Activated naive CD8-positive, alpha-beta T cell (primary cell): ENCODE data around the gene HIF1AN.

Source experiments
- H3K27ac Mint-ChIP-seq: one replicate; pipeline ENCODE4 v1.8.0; 2021; ENCODE audit warnings: mixed read lengths
- H3K27me3 Mint-ChIP-seq: one replicate; pipeline ENCODE4 v1.8.0; 2021; ENCODE audit warnings: mixed read lengths
- H3K36me3 Mint-ChIP-seq: one replicate; pipeline ENCODE4 v1.8.0; 2021; ENCODE audit warnings: mixed read lengths
- H3K4me1 Mint-ChIP-seq: one replicate; pipeline ENCODE4 v1.8.0; 2021; ENCODE audit warnings: low read depth, mixed read lengths
- H3K4me3 Mint-ChIP-seq: one replicate; pipeline ENCODE4 v1.8.0; 2021; ENCODE audit warnings: mild to moderate bottlenecking, mixed read lengths
- H3K9me3 Mint-ChIP-seq: one replicate; pipeline ENCODE4 v1.8.0; 2021; ENCODE audit warnings: low read depth, mixed read lengths

HIF1AN gene

DNA sequence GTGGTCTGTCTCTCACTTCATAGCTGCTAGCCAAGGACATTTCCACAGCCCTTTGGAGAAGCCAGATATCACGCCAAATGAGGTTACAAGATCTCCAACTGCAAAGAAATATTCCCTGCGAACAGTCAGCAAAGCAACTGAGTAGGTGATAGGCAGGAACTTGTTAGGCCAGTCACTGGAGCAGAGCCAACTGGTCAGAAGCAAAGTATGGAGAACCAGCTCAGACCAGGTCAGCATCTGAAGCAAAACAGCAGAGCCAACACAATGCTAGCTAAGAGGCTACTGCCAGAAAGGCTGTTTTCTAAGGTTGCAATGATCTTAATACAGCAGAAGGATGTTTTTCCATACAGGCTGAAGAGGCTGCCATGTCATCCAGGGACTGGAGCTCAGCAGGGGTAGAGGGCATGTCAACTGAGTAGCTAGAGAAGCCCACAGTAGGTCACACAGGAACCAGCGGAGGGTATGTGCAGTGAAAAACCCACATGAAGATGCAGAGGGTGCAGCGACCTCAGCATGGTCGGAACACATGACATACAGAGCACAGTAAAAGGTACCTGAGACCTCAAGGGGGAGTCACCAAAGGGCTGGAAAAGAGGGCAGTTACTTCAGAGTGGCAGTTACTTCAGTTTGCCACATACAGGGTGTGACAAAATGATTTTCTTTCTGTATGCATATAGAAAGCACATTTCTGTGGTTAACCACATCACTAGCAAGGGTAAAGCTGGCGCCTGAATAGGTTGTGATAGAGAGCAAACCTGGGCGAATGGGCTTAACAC is 25.0 kb upstream of the HIF1AN start:
- H3K27me3 Mint-ChIP-seq, result no peaks in the 10 kb centered on the region
- peaks cover 76% of the 10 kb centered on the region for H3K4me1 Mint-ChIP-seq
- no peaks in the 10 kb centered on the region for H3K9me3 Mint-ChIP-seq
- peaks cover 16% of the 10 kb centered on the region for H3K36me3 Mint-ChIP-seq
- H3K4me3 Mint-ChIP-seq, result peak overlapping the region; percentile 22
- peak overlapping the region; percentile 31 for H3K27ac Mint-ChIP-seq

DNA sequence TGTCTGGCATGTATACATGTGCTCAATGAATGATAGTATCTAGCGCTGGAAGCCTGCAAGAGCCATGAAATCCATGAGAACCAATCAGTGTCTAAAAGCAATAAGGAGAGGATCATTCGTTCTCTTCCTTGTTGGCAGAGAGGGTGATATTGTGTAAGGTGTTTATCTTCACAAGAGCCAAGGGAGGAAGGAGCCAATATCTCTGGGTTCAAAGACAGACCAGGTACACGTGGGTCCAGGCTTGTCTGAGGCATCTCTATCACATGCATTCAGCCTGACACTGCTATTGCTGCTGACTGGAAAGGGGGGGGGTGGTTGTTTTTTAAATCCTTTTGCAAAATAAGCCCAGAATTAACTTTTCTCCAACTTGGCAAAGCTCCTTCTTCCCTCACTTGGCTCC is 20.1 kb upstream of the HIF1AN start:
- Mint-ChIP-seq H3K27me3 (no peaks in the 10 kb centered on the region), H3K9me3 (no peaks in the 10 kb centered on the region), H3K27ac (no peak overlapping the region), H3K4me3 (no peak overlapping the region), H3K36me3 (peaks cover 10% of the 10 kb centered on the region), H3K4me1 (peaks cover 44% of the 10 kb centered on the region)

DNA sequence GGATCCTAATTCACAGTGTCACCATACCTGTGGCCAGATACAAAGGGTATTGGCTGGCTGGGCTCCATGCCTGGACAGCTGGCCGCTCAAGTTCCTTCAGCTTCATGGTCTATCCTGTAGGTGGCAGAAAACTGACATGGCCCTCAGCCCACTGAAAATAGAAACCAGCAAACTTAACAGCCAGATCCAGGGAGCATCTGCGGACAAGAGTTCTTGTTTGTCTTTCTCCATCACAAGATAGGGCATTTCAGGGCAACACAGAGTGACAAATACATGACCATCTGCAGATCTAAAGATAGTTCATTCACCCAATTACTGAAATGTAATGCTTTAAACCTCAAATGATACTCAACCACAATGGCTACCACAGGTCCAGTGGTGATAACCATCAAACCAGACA is 18.9 kb upstream of the HIF1AN start:
- Mint-ChIP-seq H3K4me1 (peaks cover 32% of the 10 kb centered on the region), H3K36me3 (peaks cover 10% of the 10 kb centered on the region), H3K27me3 (no peaks in the 10 kb centered on the region), H3K4me3 (no peak overlapping the region), H3K27ac (peak overlapping the region; percentile 64), H3K9me3 (no peaks in the 10 kb centered on the region)

DNA sequence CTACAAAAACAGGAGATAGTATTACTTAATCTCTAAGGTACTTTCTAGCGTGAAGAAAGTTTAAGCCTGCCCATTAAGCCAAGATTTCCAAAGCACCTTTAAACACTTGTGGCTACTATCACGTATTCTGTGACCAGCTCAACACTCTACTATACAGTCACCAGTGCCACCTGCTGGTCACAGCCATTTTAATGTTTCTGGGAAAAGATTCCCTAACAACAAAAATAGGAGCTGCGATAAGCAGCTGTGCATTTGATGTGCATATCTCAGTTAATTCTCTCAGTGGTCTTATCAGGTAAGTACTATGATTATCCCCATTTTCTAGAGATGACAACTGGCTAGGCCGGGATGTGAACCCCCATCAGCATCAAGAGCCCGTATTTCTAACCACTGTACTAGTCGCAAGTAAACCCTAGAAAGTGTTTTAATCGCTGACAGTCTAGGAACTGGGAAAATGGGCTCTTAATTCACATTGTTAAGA is 16.9 kb upstream of the HIF1AN start:
- Mint-ChIP-seq H3K27me3 (no peaks in the 10 kb centered on the region), H3K4me1 (peaks cover 21% of the 10 kb centered on the region), H3K9me3 (no peaks in the 10 kb centered on the region), H3K4me3 (no peak overlapping the region), H3K27ac (peak overlapping the region; percentile 24), H3K36me3 (peaks cover 7% of the 10 kb centered on the region)

DNA sequence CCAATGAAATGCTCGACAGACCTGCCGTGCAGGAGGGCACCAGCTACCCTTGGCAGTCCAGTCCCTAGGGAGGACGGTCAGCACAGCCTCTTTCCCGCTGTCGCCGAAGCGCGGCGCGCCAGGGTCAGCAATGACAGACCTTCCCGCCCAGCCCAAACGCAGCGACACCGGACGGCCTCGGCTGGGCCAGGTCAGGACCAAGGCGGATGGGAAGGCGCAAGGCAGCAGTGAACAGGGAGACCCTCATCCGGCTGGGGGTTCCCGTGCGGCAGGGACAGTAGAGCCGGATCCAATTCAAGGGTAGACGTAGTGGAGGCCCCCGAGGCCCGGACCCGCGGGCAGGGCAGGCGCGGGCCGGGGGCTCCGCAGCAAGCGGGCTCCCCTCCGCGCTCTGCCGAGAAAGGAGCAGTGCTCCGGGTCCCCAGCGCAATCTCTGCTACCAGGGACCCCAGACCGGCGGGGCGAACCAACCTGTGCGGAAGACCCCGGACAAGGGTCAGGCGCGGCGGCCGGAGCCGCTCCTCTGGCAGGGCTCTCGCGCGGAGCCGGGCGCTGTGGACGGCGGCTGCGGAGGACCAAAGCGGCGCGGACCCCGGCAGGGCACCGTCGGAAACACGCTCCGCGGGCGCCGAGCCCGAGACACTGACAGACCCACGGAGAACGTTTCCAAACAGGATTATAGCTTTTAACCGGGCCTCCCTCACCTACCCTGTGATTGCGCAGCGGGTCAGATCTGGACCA is 16.3 kb upstream of the HIF1AN start, which contains the start of gene SEC31B:
Gene SEC31B (minus strand): TSS at position 551 of the 741 bp plus-strand sequence. CDS start 2,909 bp downstream, outside the sequence.
- peaks cover 7% of the 10 kb centered on the region for H3K36me3 Mint-ChIP-seq

DNA sequence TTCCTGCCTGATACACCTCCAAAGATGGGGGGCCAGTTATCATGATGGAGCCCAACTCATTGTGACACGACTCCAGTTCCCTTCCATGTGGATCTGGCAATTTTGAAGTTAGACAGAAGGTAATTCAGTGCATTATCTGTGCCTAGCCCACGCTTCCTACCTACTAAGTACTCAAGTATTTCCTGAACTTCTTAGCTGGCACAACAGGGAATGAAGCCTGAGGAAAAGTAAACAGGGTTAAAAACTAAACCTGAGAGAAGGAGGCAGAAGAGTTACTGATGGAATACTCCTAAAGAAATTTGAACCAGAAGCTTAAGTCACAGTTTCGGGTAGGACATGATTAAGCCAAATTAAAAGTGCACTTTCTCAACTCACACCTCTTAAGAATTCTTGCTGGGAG is 14.9 kb upstream of the HIF1AN start:
- H3K4me1 Mint-ChIP-seq, result peaks cover 18% of the 10 kb centered on the region
- peaks cover 4% of the 10 kb centered on the region for H3K36me3 Mint-ChIP-seq
- no peaks in the 10 kb centered on the region for H3K9me3 Mint-ChIP-seq
- no peak overlapping the region for H3K4me3 Mint-ChIP-seq
- H3K27ac Mint-ChIP-seq, result peak overlapping the region; percentile 29
- no peaks in the 10 kb centered on the region for H3K27me3 Mint-ChIP-seq

More for the DNA sequence above, 16.3 kb upstream of the HIF1AN start, which contains the start of gene SEC31B:
- H3K27me3 Mint-ChIP-seq, result no peaks in the 10 kb centered on the region
- peak within 1 kb of the TSS; percentile 24 for H3K27ac Mint-ChIP-seq
- H3K4me3 Mint-ChIP-seq, result no peak within 1 kb of the TSS
- no peaks in the 10 kb centered on the region for H3K9me3 Mint-ChIP-seq
- peaks cover 21% of the 10 kb centered on the region for H3K4me1 Mint-ChIP-seq

DNA sequence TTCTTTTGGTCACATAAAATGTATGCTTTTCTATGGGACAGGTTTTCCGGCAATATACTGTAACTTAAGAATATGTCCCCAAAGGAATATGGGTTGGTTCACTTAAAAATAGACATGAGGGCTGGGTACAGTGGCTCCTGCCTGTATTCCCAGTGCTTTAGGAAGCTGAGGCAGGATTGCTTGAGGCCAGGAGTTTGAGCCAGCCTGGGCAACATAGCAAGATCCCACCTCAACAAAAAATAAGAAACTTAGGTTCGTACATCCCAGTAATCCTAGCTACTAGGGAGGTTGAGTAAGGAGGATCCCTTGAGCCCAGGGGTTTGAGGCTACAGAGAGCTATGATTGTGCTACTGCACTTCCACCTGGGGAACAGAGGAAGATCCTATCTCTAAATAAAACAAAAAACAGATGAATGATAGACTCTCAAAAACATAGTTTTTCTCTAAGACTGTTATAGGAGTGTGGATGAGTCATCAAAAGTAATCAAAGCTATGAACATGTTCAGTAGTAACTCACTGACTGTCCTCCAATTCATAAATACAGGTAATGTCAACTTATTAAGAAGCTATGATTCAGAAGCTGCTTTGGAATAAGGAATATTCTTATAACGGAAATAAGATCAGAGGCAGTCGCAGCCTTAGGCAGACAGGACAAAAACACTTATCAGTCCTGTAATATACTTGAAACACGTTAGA is 13.5 kb upstream of the HIF1AN start:
- Mint-ChIP-seq H3K36me3 (peaks cover 6% of the 10 kb centered on the region), H3K4me1 (peaks cover 23% of the 10 kb centered on the region)

DNA sequence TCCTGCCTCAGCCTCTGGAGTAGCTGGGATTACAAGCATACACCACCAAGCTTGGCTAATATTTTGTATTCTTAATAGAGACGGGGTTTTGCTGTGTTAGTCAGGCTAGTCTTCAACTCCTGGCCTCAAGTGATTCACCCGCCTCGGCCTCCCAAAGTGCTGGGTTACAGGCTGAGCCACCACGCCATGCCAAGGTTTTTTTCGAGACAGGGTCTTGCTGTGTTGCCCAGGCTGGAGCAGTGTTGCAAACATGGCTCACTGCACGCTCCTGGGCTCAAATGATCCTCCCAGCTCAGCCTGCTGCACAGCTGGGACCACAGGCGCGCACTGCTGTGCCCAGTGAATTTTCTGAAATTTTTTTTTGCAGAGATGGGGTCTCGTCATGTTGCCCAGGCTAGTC is 12.8 kb upstream of the HIF1AN start:
- Mint-ChIP-seq H3K4me3 (no peak overlapping the region), H3K9me3 (no peaks in the 10 kb centered on the region), H3K27ac (no peak overlapping the region), H3K4me1 (peaks cover 26% of the 10 kb centered on the region), H3K36me3 (peaks cover 6% of the 10 kb centered on the region), H3K27me3 (no peaks in the 10 kb centered on the region)

More for the DNA sequence above, 13.5 kb upstream of the HIF1AN start:
- peak overlapping the region; percentile 51 for H3K27ac Mint-ChIP-seq
- no peaks in the 10 kb centered on the region for H3K9me3 Mint-ChIP-seq
- no peaks in the 10 kb centered on the region for H3K27me3 Mint-ChIP-seq
- H3K4me3 Mint-ChIP-seq, result no peak overlapping the region

DNA sequence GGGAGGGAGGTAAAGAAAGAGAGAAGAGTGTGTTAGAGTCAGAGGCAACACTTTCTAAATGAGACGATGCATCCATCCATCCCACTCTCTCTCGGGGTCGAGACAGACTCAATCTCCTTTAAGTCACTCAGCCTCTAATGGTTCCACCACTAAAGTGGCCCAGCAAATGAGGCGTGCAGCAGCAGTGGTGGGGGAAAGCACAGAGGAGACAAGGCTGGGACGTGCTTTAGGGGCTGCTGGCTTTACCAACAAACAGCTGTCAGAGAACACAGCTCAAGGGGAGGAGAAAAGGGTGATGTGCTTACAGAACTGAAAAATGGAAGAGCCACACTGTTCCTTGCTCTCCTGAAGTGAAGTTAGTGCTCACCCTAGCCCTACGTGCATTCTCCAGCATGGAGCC is 11.5 kb upstream of the HIF1AN start:
- Mint-ChIP-seq H3K36me3 (peaks cover 9% of the 10 kb centered on the region), H3K4me3 (no peak overlapping the region), H3K9me3 (no peaks in the 10 kb centered on the region), H3K27ac (no peak overlapping the region), H3K27me3 (no peaks in the 10 kb centered on the region), H3K4me1 (peaks cover 26% of the 10 kb centered on the region)

DNA sequence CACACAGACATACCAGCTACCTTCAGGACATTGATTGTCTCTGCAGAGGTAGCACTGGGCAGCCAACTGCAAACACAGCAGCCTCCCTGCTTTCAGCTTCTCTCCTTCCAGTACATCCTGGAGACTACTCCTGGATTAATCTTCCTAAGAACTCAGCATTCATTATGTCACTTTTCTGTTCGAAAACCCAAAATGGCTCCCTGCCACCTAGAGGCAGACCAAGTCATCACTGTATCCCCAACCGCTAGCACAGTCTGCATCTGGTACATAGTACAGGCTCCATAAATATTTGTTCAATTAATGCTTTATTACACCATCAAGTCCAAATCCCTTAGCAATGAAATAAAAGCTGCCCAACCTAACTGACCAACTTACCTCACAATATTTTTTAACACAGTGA is 11.1 kb upstream of the HIF1AN start:
- Mint-ChIP-seq H3K4me3 (no peak overlapping the region), H3K4me1 (peaks cover 25% of the 10 kb centered on the region), H3K27ac (peak overlapping the region; percentile 24), H3K9me3 (no peaks in the 10 kb centered on the region), H3K27me3 (no peaks in the 10 kb centered on the region), H3K36me3 (peaks cover 10% of the 10 kb centered on the region)

DNA sequence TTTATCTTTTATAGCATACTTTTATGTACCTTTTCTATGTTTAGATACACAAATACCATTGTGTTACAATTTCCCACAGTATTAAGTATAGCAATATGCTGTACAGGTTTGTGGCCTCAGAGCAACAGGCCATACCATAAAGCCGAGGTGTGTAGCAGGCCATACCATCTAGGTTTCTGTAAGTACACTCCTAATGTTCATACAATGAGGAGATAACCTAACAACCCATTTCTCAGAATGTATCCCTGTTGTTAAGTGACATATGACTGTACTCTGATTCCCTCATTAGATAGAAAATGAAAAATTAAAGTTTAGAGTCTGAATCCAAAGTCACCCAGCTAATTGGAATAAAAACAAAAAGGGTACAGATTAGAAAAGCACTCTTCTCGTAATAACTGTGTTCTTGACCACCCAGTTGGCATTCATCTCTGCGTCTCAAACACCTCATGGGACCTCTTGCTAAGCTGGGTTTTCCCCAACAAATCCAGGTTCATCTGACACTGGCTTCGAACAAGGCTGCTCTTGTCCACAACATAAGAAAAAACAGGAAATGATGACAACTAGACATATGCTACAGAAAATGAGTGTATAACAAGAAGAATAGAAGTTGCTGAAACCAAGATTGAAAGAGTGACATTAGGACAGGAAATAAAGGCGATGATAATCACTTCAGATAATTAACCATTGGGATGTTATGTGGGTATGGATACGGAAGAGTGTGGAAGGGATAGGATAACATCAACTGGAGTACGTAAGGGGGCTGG is 7.4 kb upstream of the HIF1AN start:
- H3K4me1 Mint-ChIP-seq, result peaks cover 39% of the 10 kb centered on the region
- H3K27me3 Mint-ChIP-seq, result no peaks in the 10 kb centered on the region
- H3K4me3 Mint-ChIP-seq, result peak overlapping the region; percentile 97

DNA sequence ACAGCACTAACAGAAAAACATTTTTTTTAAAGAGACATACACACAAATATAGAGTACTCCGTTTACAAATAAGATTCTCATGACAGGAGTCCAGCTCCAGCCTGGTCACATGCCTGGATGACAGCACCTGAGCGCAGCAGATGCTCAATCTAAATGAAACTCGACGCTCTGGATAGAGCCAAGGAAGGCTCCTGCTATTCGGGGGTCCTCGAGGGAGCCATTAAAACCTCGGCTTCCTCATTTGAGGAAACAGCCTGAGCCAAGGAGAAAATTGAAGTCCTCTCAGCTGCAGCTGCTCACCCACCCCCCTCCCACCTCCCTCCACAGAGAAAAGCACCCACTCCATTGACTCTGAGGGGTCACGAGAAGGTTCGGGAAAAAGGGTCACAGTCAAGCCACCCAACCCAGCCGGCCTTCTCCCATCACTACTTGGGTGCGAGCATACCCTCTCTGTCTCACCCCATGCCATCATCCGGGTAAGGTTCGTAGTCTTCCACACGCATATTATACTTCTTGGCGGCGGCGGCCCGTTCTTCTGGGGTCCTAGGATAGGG is 6.7 kb upstream of the HIF1AN start:
- Mint-ChIP-seq H3K4me1 (peaks cover 40% of the 10 kb centered on the region), H3K27me3 (no peaks in the 10 kb centered on the region), H3K27ac (peak overlapping the region; percentile 100), H3K36me3 (peaks cover 11% of the 10 kb centered on the region), H3K4me3 (peak overlapping the region; percentile 97), H3K9me3 (no peaks in the 10 kb centered on the region)

More for the DNA sequence above, 7.4 kb upstream of the HIF1AN start:
- Mint-ChIP-seq H3K36me3 (peaks cover 11% of the 10 kb centered on the region), H3K9me3 (no peaks in the 10 kb centered on the region), H3K27ac (peak overlapping the region; percentile 100)

DNA sequence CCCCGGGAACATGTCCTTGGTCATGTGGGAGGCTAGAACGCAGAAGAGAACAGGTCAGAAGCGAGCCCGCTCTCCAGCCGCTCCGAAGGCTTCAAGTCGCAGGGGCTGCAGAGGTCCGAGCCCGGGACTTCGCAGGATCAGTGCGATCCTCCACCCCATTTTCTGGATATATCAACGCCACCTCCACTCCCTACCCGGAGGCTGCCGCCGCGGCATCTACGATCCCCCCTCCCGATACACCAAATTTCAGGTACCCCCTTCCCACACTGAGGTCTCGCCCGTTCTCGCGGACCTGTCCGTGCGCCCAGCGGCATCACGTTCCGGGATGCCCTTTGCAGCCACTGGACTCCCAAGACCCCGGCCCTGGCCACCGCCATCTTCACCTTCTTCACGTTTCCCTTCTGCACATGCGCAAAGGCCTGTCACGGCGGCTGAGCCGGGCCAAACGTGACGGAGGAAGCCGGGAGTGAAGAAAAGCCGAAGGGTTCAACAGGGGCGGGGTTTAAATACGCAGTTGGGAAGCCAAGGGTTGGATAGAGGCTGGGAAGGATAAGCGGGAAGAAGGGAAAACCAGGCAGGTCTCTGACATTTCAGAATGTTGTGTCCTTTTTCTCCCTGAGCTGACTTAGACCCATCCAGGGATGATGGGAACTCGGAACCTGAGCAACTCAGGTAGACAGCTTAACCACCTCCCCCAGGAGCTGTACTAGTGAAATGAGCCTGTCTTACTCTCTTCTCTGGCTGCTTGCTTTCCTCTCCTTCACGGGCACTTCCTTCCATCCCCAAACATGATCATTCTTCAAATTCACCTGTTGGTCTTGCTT is 6.1 kb upstream of the HIF1AN start, which contains the start of gene NDUFB8:
Gene NDUFB8 (minus strand): TSS at position 397 of the 824 bp plus-strand sequence. CDS start 20 bp downstream, at position 377.
- H3K36me3 Mint-ChIP-seq, result peaks cover 11% of the 10 kb centered on the region
- peak within 1 kb of the TSS; percentile 97 for H3K4me3 Mint-ChIP-seq
- H3K27me3 Mint-ChIP-seq, result no peaks in the 10 kb centered on the region
- peaks cover 40% of the 10 kb centered on the region for H3K4me1 Mint-ChIP-seq
- peak within 1 kb of the TSS; percentile 100 for H3K27ac Mint-ChIP-seq
- no peaks in the 10 kb centered on the region for H3K9me3 Mint-ChIP-seq
